HG03108 (cell line): ENCODE measurements around the gene UTS2R.

ENCODE experiments used
- ATAC-seq: cut with Tn5 transposase; IDR thresholded peaks from one replicate; pipeline ENCODE4 v1.9.1; 2021; ENCODE audit warnings: moderate library complexity; ENCODE audit not compliant: unreplicated experiment

UTS2R gene

DNA sequence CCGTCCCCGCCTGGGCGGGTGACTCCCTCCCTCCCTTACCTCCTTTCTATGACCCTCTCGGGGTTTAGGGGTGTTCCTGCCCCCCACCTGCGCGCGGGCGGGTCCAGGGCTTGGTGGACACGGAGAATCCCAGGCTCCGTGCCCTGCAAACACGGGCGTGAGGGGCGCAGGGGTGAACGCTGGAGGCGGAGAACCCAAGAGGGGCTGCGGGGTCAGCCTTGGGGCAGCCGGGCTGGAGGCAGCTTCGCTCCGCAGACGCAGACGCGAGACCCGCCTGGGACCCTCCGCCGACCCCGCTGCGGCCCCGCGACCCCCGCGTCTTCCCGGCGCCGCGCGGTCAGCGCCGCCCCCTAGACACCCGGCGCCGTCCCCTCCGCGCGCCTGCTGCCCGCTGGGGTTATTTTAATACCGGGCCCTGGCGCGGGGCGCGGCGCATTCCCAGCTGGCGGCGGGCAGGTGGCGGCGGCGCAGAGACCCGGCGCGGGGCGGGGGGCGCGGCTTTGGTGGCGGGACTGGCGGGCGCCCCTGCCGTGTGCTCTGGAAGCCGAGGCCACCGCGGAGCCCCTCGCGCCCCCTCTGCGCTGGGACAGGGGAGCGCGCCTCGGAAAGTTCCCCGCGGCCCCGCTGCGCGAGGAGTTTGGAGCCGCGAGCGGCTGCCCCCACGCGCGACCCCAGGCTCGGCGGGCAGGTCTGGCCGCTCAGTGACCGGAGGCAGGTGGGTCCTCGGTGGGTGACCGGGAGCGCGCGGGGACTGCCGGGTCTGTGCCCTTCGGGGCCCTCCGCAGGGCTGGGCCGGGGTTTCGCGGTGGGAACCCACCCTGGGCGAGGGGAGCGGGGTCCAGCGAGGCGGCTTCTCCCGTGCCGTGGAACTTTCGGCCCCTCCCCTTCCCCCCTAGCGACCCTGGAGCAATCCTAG lies at the start of gene UTS2R:
Gene UTS2R (plus strand): TSS at position 433 of the 916 bp plus-strand sequence. CDS start 2,560 bp downstream, outside the sequence.
- ATAC-seq, result no peak

GRCh38 chr17:82321947-82322466 lies 49.6 kb upstream of the UTS2R start:
- no peak for ATAC-seq

- no peak for ATAC-seq
Observed at GRCh38 chr17:82322526-82323453, 48.8 kb upstream of the UTS2R start.

GRCh38 chr17:82323514-82324234 lies 47.9 kb upstream of the UTS2R start:
- no peak for ATAC-seq

GRCh38 chr17:82324566-82325285 lies 46.8 kb upstream of the UTS2R start:
- ATAC-seq, result no peak

GRCh38 chr17:82325286-82326180 lies 46.0 kb upstream of the UTS2R start:
- no peak for ATAC-seq

DNA sequence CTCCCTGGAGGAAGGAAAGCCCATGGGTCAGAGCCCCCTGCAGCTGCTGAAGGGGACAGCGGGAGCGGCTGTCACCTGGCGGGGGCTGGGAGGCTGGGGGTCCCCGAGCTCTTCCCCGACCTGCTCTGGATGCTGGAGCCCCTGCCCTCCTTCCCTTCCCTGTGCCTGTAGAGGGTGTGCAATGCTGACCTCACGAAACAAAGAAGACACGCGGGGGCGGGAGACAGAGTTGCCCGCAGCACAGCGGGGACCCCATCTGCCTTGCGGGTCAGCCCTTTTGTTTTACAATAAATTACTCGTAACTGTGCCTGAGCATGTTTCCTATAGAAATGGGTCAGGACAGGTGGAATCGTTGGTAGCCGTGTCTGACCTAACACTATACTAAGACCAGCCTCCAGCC lies 44.3 kb upstream of the UTS2R start:
- no peak for ATAC-seq

- ATAC-seq, result no peak
Observed at GRCh38 chr17:82327757-82328140, 43.8 kb upstream of the UTS2R start.

DNA sequence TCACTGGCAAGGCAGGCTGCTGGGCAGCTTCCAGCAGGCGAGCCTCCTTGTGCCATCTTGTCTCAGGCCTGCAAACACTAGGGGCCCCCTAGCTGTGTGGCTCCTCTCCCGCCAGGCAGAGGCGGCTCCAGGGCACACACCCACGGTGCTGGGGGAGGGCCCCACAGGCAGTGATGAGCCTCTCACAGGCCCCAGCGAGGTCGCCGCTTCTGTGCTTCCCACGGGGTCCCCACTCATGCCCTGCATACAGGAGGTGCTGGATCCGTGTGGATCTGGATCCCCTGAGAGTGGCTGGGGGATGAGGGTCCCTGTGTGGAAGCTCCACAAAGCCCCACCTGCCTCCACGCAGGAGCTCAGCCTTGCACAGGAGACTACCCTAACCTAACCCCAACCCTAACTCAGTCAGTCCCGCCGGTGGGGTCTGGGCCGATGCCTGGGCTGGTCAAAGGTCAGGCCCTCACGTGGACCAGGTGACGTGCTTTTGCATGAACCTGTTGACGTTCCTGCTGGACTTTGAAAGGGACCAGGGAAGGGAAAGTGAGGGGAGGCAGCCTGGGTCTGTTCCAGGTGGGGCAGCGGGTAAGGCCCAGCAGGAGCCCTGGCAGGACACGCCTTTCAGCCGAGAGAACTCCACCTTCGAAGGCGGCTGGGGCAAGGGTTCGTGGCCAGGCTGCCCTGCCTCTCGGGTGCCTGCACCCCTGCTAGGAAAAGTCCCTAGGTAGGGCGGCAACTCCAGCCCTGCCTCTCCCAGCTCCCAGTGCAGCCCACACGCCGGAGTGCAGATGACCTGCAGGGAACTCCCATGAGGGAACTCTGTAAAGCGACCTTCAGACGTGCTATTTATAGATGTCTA lies 43.2 kb upstream of the UTS2R start:
- ATAC-seq, result no peak

GRCh38 chr17:82328994-82329507 lies 42.5 kb upstream of the UTS2R start:
- ATAC-seq, result no peak

DNA sequence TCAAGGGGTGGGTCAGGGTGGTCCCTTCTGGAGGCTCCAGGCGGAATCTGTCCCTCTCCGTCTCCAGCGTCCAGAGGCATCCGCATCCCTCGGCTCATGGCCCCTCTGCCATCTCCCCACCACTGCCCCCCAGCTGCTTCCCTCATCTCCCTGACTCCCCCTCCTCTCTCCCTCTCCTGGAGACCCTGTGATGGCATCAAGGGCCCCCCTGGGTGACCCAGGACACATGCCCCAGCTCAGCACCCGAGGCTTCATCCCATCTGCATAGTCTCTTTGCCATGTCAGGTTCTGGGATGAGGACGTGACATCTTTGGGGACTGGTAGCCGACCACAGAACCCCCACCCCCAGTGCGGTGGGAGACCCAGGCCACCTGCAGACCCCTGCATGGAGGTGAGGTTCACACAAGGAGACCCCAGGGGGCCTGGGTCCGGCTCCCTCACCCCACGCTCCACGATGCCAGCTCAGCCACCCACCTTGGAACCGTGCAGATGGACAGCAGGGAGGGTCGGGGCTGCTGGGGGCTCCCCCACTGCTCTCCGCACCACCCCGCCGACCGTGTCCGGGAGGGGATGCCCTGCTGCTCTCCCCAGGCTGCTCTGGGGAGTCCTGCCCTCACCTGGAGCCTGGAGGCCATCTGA lies 41.8 kb upstream of the UTS2R start:
- no peak for ATAC-seq

DNA sequence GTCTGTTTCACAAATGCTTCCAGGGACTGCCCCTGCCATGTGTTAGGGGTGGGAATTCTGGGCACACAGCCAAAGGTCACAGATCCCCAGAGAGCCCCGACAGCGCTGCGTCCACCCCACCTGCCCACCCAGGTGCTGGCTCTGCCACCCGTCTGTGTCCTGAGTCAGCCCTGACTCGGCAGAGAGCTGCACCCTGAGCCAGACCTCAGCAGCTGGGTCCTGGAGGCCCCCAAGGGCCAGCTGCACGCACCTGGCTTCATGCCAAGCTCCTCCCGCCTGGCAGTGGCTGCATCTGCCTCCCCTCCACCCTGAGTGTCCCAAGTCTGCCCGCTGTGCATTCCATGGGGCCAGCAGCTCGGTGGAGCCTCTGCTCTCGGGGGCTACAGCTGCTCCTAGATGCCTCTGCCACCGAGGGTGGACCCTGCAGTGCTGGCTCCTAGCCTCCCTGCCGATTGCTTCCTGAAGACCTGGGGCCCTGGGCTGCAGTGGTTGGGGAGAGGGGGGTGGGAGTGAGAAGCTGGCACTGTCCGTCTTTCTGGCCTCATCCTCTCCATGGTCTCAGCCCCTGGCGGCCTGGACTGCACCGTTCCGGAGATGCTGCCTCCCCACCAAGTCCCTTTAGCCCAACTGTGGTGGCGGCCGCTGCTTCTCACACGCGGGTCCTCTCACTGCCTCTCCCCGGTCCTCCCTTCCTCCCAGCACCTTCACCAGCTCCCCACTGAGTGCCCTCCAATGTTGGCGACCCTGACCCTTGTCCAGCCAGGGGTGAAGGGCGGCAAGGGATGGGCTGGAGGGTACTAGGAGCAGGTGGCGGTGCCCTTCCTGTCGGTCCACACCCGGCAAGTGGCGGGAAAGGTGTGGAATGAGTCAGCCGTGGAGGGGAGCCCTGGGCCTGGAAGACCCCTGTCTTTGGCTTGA lies 41.0 kb upstream of the UTS2R start:
- ATAC-seq, result no peak

- no peak for ATAC-seq
Observed at GRCh38 chr17:82331345-82331939, 40.1 kb upstream of the UTS2R start.

GRCh38 chr17:82332669-82333278 lies 38.8 kb upstream of the UTS2R start:
- no peak for ATAC-seq

DNA sequence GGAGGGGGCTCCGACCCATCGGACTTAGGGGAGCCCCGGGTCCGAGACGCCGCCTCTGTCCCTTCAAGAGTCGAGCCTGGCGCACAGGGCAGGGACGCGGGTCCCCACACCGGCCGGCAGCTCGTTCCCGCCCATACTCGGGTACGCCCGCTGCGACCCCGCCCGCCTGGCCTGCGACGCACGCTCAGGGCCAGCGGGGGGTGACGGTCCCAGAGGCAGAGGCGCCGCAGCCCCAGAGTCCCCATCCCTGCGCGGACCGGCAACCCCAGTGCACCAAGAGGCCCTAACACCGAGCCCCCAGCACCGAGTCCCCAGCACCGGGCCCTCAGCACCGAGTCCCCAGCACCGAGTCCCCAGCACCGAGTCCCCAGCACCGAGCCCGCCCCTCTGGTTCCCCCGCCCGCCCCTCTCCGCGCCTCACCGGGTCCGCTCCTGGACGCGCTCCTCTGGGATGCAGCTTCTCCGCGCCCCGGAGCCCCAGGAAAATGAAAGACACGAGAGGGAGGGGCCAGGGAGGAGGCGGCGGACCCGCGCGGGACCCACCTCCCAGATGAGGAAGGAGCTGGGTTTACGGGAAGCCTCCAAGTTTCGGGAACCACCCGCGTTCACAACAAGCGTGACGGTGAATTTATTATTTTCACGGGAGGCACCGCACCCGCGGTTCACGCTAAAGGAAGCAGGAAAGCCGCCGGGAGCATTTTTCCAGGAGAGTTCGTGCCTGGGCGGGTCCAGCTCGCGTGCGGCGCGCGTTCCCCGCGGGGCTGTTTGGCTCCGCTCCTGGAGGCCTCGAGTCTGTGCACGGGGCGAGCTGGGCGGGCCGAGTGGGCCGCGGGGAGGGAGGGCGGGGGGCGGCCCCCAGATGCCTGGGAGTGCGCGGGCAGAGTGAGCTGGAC lies 38.0 kb upstream of the UTS2R start, which contains the start of gene SECTM1:
Gene SECTM1 (minus strand): TSS at position 488 of the 893 bp plus-strand sequence. CDS start 6,526 bp downstream, outside the sequence.
- no peak for ATAC-seq
